HepG2 (cell line): ENCODE measurements around the gene GP2. TPM values are rescaled to one million over a fixed set of nuclear protein-coding genes. Genes with fewer than 3 reads are reported as not detected.

ENCODE experiments used
- ATAC-seq: fragments of 200-7000 bp; cut with Tn5 transposase; 3 replicates; pipeline ENCODE4 v1.9.1; 2020; ENCODE audit warnings: mild to moderate bottlenecking, moderate library complexity
- BruUV-seq: library from RNA; stranded (reverse); fragments of 400-500 nt; replicated peaks from 2 replicates; lab custom pipeline; 2021; lab: Mats Ljungman, UMichigan
- CTCF ChIA-PET: fragments of 300-600 bp; formaldehyde crosslinking; extraction: SDS; loops from one replicate; lab custom pipeline; 2021; ENCODE audit warnings: low total read pairs, inconsistent platforms, low intra/inter-chr PET ratio; lab: Yijun Ruan, JAX
- POLR2A ChIA-PET: fragments of 350-600 bp; sonication (Branson Sonifier 250); formaldehyde crosslinking; loops from one replicate; lab custom pipeline; 2020; ENCODE audit warnings: antibody characterized with exemption, inconsistent platforms; lab: Yijun Ruan, JAX
- DNase-seq: peaks from one replicate; pipeline ENCODE4 v3.0.0-alpha.2; 2015; ENCODE audit warnings: low spot score
- FAIRE-seq: peaks from 3 replicates; lab custom pipeline; 2011; peaks lifted over from hg19 to GRCh38; lab: Jason Lieb, UNC
- H2AFZ ChIP-seq: one replicate; pipeline ENCODE4 v1.6.1; 2011; ENCODE audit warnings: low read length, inconsistent platforms
- H3K27ac ChIP-seq: fragments of 300-600 bp; 3 replicates; pipeline ENCODE4 v1.8.0; 2011; ENCODE audit warnings: mixed run types, mild to moderate bottlenecking, mixed read lengths, low read length, inconsistent platforms; ENCODE audit not compliant: insufficient read depth; ENCODE audit errors: extremely low read length
- H3K27me3 ChIP-seq, 2 experiments: fragments of 200-600 bp in 1 of 2; 2 replicates in 1 of 2; 3 replicates in 1 of 2; pipeline versions ENCODE4 v1.6.0 to v1.8.0; 2011; ENCODE audit warnings: low read length in 2 of 2, mild to moderate bottlenecking in 2 of 2, moderate library complexity in 2 of 2, inconsistent platforms in 1 of 2; ENCODE audit not compliant: insufficient read depth in 2 of 2, control insufficient read depth in 1 of 2
- H3K36me3 ChIP-seq, 2 experiments: fragments of 200-600 bp in 1 of 2; replicated peaks in 1 of 2; 2 replicates in 1 of 2; 3 replicates in 1 of 2; pipeline versions ENCODE4 v1.5.1 to v1.8.0; 2011; ENCODE audit warnings: low read length in 2 of 2, inconsistent platforms in 1 of 2; ENCODE audit not compliant: insufficient read depth in 2 of 2, control insufficient read depth in 1 of 2
- H3K4me1 ChIP-seq: 2 replicates; pipeline ENCODE4 v1.5.1; 2012; ENCODE audit warnings: low read length, inconsistent platforms; ENCODE audit not compliant: insufficient read depth
- H3K4me2 ChIP-seq: 2 replicates; pipeline ENCODE4 v1.6.0; 2011; ENCODE audit warnings: low read depth, low read length, inconsistent platforms
- H3K4me3 ChIP-seq, 3 experiments: fragments of 200-600 bp in 1 of 3; sonication (generic), shearing (Covaris generic) in 1 of 3; replicated peaks in 1 of 3; 2 replicates each; pipeline ENCODE4 v1.5.1; 2011 to 2016; ENCODE audit warnings: low read length in 3 of 3, inconsistent platforms in 2 of 3, low read depth in 2 of 3, mild to moderate bottlenecking in 2 of 3, control low read depth in 1 of 3, mixed read lengths in 1 of 3; ENCODE audit not compliant: insufficient read depth in 1 of 3
- H3K79me2 ChIP-seq: one replicate; pipeline ENCODE4 v1.6.1; 2011; ENCODE audit warnings: low read length, inconsistent platforms; ENCODE audit not compliant: insufficient read depth
- H3K9ac ChIP-seq: 2 replicates; pipeline ENCODE4 v1.6.0; 2011; ENCODE audit warnings: mild to moderate bottlenecking, low read depth, low read length, inconsistent platforms; ENCODE audit not compliant: insufficient read depth
- H3K9me3 ChIP-seq: 2 replicates; pipeline ENCODE4 v1.5.1; 2012; ENCODE audit warnings: mild to moderate bottlenecking, low read length
- H4K20me1 ChIP-seq: 2 replicates; pipeline ENCODE4 v1.6.0; 2011; ENCODE audit warnings: inconsistent platforms, mild to moderate bottlenecking, low read length, moderate library complexity; ENCODE audit not compliant: insufficient read depth
- DMAP1 ChIP-seq: IDR thresholded peaks from 2 replicates; pipeline ENCODE4 v1.6.1; 2016
- HNF4A ChIP-seq: sonication (generic); formaldehyde crosslinking; IDR thresholded peaks from 2 replicates; pipeline ENCODE4 v1.4.0; 2020; ENCODE audit warnings: missing genetic modification reagents
- HNRNPK ChIP-seq: fragments of 200-400 bp; formaldehyde crosslinking; IDR thresholded peaks from 2 replicates; pipeline ENCODE4 v1.6.1; 2018; ENCODE audit warnings: low read length, low read depth, moderate library complexity, mild to moderate bottlenecking; ENCODE audit not compliant: poor library complexity, severe bottlenecking
- KLF13 ChIP-seq: sonication (generic); formaldehyde crosslinking; IDR thresholded peaks from 2 replicates; pipeline ENCODE4 v1.4.0; 2020; ENCODE audit warnings: mild to moderate bottlenecking, missing genetic modification reagents
- MED8 ChIP-seq: sonication (generic); formaldehyde crosslinking; IDR thresholded peaks from 2 replicates; pipeline ENCODE4 v1.8.1; 2023; ENCODE audit warnings: mild to moderate bottlenecking, missing genetic modification reagents; ENCODE audit not compliant: insufficient replicate concordance
- ZFP37 ChIP-seq: sonication (generic); formaldehyde crosslinking; IDR thresholded peaks from 2 replicates; pipeline ENCODE4 v1.4.0; 2020; ENCODE audit warnings: missing genetic modification reagents, borderline replicate concordance
- ZFP82 ChIP-seq: sonication (generic); formaldehyde crosslinking; IDR thresholded peaks from 2 replicates; pipeline ENCODE4 v1.5.1; 2020; ENCODE audit warnings: mild to moderate bottlenecking, missing genetic modification reagents, borderline replicate concordance
- ZNF337 ChIP-seq: sonication (generic); formaldehyde crosslinking; IDR thresholded peaks from 2 replicates; pipeline ENCODE4 v1.5.1; 2020; ENCODE audit warnings: missing genetic modification reagents, low read depth, mild to moderate bottlenecking, borderline replicate concordance
- ZNF652 ChIP-seq: IDR thresholded peaks from 2 replicates; pipeline ENCODE4 v1.6.1; 2016; ENCODE audit warnings: low read depth, borderline replicate concordance
- ZSCAN29 ChIP-seq: sonication (generic); formaldehyde crosslinking; conservative IDR thresholded peaks from 2 replicates; pipeline ENCODE4 v1.4.0; 2020; ENCODE audit warnings: mild to moderate bottlenecking, missing genetic modification reagents
- WGBS: methylation state at CpG from one replicate; pipeline ENCODE4 v1.1.6; 2017; ENCODE audit warnings: low lambda C conversion rate; 5-methylcytosine and 5-hydroxymethylcytosine counted together
- in situ Hi-C: cut with HindIII; loops from 2 replicates; pipeline ENCODE4 v1.10.0; 2017; ENCODE audit warnings: low pct_unique_long_range_greater_than_20kb; ENCODE audit not compliant: extremely low pct_ligation_motif_present
- intact Hi-C: fragments of 100-400 bp; cut with micrococcal nuclease; formaldehyde crosslinking; loops from one replicate; pipeline ENCODE4 v1.10.0; 2022; ENCODE audit not compliant: unreplicated experiment
- polyA plus RNA-seq, 8 experiments: library from polyadenylated mRNA; depleted of rRNA in 3 of 8; stranded (reverse) in 7 of 8; unstranded in 1 of 8; fragments of >200 nt; fragmentation: Illumina TruSeq in 4 of 8; extraction: Trizol in 4 of 8; gene quantifications; 2 replicates each; pipeline versions ENCODE4 v1.2.1 to v1.2.3, GENCODE V29; 2011 to 2016; ENCODE audit warnings: low read depth in 4 of 8, missing spikeins in 1 of 8, mixed read lengths in 1 of 8; ENCODE audit not compliant: insufficient read depth in 1 of 8
- total RNA-seq, 5 experiments: library from RNA; depleted of rRNA; stranded (reverse); fragments of >200 nt; fragmentation: Illumina TruSeq; extraction: Trizol; gene quantifications; 2 replicates each; pipeline ENCODE4 v1.2.3, GENCODE V29; 2016; ENCODE audit warnings: low read depth in 1 of 5
- TF ChIP-seq, protein P1 (sequence below): sonication (generic); formaldehyde crosslinking; IDR thresholded peaks from 2 replicates; pipeline ENCODE4 v1.9.0; 2022; ENCODE audit warnings: missing genetic modification reagents, mild to moderate bottlenecking, borderline replicate concordance

The GP2 gene
- total and polyA plus RNA-seq, 2 of the 13 experiments (the other 11 are each of a cell fraction or from before 2014, with no cell fraction given), result 0.15 to 0.69 TPM

- Histone ChIP-seq H3K27me3 (peaks cover 2 to 19% of the 10 kb centered on the region in 2 experiments; a peak in 3 of 5 replicates), H3K4me3 (no peak overlapping the region), H4K20me1 (no peaks in the 10 kb centered on the region), H3K9ac (no peak overlapping the region), H3K4me2 (no peak overlapping the region), H2AFZ (no peak overlapping the region), H3K27ac (no peak overlapping the region)
- intact Hi-C loops, result no loop called here
- BruUV-seq, result no TSS peak
- TF ChIP-seq ZSCAN29 (no peak), HNRNPK (peak; percentile 97), ZFP37 (CRISPR knock-in tag) (no peak)
- TF ChIP-seq, all 625 proteins: peak for 1
- no peak for DNase-seq
- POLR2A ChIA-PET, result no interaction called here
- WGBS, result 2% methylated on average over 4 of the region's 4 CpGs
- Histone ChIP-seq H3K36me3 (no peaks in the 10 kb centered on the region), H3K4me1 (no peaks in the 10 kb centered on the region), H3K79me2 (no peaks in the 10 kb centered on the region), H3K9me3 (no peaks in the 10 kb centered on the region)
- no peak for ATAC-seq
- no peak for FAIRE-seq
- in situ Hi-C loops, result no loop called here
- CTCF ChIA-PET, result no interaction called here
Measured at GRCh38 chr16:20265019-20265418, 62.3 kb downstream of the GP2 start.

GRCh38 chr16:20263138-20263855 lies 64.0 kb downstream of the GP2 start:
- no peak for DNase-seq
- Histone ChIP-seq H3K4me1 (no peaks in the 10 kb centered on the region), H3K4me3 (no peak overlapping the region), H3K9ac (no peak overlapping the region), H3K79me2 (no peaks in the 10 kb centered on the region), H3K27ac (no peak overlapping the region), H3K36me3 (no peaks in the 10 kb centered on the region), H3K27me3 (peaks cover 0 to 21% of the 10 kb centered on the region in 2 experiments; a peak in 2 of 5 replicates), H3K9me3 (no peaks in the 10 kb centered on the region), H4K20me1 (no peaks in the 10 kb centered on the region), H2AFZ (no peak overlapping the region), H3K4me2 (no peak overlapping the region)
- CTCF ChIA-PET, result no interaction called here
- no peak for TF ChIP-seq KLF13 (CRISPR knock-in tag)
- no peak for TF ChIP-seq ZNF652 (CRISPR knock-in tag)
- TF ChIP-seq, protein P1, sequence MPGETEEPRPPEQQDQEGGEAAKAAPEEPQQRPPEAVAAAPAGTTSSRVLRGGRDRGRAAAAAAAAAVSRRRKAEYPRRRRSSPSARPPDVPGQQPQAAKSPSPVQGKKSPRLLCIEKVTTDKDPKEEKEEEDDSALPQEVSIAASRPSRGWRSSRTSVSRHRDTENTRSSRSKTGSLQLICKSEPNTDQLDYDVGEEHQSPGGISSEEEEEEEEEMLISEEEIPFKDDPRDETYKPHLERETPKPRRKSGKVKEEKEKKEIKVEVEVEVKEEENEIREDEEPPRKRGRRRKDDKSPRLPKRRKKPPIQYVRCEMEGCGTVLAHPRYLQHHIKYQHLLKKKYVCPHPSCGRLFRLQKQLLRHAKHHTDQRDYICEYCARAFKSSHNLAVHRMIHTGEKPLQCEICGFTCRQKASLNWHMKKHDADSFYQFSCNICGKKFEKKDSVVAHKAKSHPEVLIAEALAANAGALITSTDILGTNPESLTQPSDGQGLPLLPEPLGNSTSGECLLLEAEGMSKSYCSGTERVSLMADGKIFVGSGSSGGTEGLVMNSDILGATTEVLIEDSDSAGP (CRISPR knock-in tag), result no peak
- TF ChIP-seq ZNF337 (CRISPR knock-in tag), result no peak
- no peak for TF ChIP-seq DMAP1 (CRISPR knock-in tag)
- TF ChIP-seq MED8 (CRISPR knock-in tag), result no peak
- no peak for TF ChIP-seq HNF4A (CRISPR knock-in tag)
- no peak for TF ChIP-seq ZFP82 (CRISPR knock-in tag)
- intact Hi-C loops (no loop called here), in situ Hi-C loops (no loop called here)
- WGBS, result 27% methylated on average over 12 of the region's 12 CpGs
- BruUV-seq, result no TSS peak
- POLR2A ChIA-PET, result no interaction called here
- FAIRE-seq, result no peak
- ATAC-seq, result no peak
